ENCODE measurements around the gene DLGAP1. TPM values are rescaled to one million over a fixed set of nuclear protein-coding genes. Genes with fewer than 3 reads are reported as not detected.

Gene DLGAP1
- total and polyA plus RNA-seq, 7 experiments from 2014 or later = 0.32 to 1.0 TPM; not detected in 5

DNA sequence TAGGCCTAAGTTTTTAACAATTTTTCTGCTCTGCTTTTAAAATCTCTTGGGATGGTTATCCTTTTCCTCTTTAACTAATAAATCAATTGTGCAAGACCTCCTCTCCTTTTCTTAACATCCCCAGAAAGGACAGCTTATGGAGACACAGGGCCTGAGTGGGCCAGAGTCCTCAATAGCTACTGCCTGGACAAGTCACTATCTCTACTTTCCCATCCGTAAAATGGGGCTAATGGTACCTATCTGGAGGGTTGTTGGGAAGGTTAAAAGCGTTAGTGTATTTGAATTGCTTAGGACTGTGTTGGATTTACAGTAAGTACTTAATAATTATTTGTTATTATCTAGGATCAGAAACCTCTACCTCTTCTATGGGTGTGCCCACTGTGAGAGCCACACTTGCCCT lies 945.1 kb downstream of the DLGAP1 start:
- peaks cover 0 to 3% (median 0%) of the 10 kb centered on the region in 7 donors for H3K4me1 Mint-ChIP-seq
- ChIA-PET POLR2A (no interaction called here), CTCF (interaction anchor here (0.7 kb wide), 1 partner anchor 75 kb away, joined by 3 read pairs; no protein-coding TSS in a partner anchor)
- Histone ChIP-seq H3K36me3 (ENCODE audit: control insufficient read depth in 2 of 3, insufficient read depth in 3 of 3, low read length in 3 of 3) (no peaks in the 10 kb centered on the region), H3K27ac (ENCODE audit: low read depth, low read length) (no peak overlapping the region), H3K4me1 (ENCODE audit: control insufficient read depth in 2 of 2, insufficient read depth in 2 of 2, low read length in 2 of 2) (peaks cover 0 to 14% of the 10 kb centered on the region in 2 donors), H3K4me3 (ENCODE audit: low read length) (no peak overlapping the region), H3K27me3 (ENCODE audit: control insufficient read depth in 2 of 2, insufficient read depth in 2 of 2, low read length in 2 of 2) (no peaks in the 10 kb centered on the region), H3K9me3 (ENCODE audit: control insufficient read depth in 2 of 3, low read length in 3 of 3) (no peaks in the 10 kb centered on the region)
- ATAC-seq = no peak
- DNase-seq = no peak
- H3K36me3 Mint-ChIP-seq = no peaks in the 10 kb centered on the region
- peak overlapping the region in 1 of 9 donors; percentile 41 for H3K27ac Mint-ChIP-seq
- no peaks in the 10 kb centered on the region for H3K27me3 Mint-ChIP-seq
- peaks cover 0 to 3% (median 0%) of the 10 kb centered on the region in 11 donors for H3K9me3 Mint-ChIP-seq
- intact Hi-C loops (cut with micrococcal nuclease) = no loop called here
- H3K4me3 Mint-ChIP-seq = no peak overlapping the region

DNA sequence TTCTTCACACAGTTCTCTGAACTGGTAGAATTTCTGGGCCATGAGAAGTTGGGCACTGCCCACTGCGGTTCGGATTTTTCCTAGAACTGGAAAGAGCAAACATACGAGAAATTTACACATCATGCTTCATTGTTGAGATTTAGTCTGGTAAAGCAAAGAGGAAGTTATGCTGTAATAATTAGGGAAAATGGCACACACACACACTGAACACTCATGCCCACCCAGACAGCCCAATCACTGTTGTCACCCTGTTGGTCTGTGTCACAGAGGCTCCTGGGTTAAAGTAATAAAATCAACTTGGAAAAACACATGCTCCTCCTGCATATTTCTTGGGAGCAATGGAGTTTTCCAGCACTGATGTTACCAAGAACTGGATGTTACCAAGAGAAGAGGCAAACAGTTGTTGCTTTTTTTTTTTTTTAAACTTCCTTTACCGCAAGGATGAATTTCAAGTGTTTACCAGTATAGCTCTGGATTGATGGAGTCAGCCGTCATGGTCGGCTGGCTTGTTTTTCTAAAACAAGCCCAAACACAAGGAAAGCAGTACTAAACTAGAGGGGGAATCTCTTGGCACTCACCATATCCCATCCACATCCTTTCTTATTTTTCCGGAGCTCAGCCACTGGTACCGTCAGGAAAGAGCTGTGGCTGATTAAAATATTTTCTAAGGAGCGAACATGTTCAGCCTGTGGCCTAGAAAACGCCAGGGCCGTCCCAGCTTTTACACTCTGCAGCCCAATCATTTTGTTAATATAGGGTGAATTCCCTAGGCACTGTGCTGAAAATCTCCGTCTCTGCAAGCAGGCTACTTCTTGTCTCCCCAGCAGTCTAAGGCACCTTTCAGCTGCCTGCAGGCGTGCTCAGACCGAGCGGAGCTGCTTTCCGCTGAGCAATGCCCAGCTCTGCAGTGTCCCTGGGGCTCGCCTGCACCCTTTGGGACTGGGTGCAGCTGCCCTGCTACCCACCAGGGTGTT lies 946.2 kb downstream of the DLGAP1 start:
- Histone ChIP-seq H3K27me3 (ENCODE audit: control insufficient read depth in 2 of 2, insufficient read depth in 2 of 2, low read length in 2 of 2) (no peaks in the 10 kb centered on the region), H3K27ac (ENCODE audit: low read depth, low read length) (no peak overlapping the region), H3K4me1 (ENCODE audit: control insufficient read depth in 2 of 2, insufficient read depth in 2 of 2, low read length in 2 of 2) (peaks cover 0 to 14% of the 10 kb centered on the region in 2 donors), H3K36me3 (ENCODE audit: control insufficient read depth in 2 of 3, insufficient read depth in 3 of 3, low read length in 3 of 3) (no peaks in the 10 kb centered on the region), H3K9me3 (ENCODE audit: control insufficient read depth in 2 of 3, low read length in 3 of 3) (no peaks in the 10 kb centered on the region), H3K4me3 (ENCODE audit: low read length) (no peak overlapping the region)
- Mint-ChIP-seq H3K36me3 (no peaks in the 10 kb centered on the region), H3K4me3 (no peak overlapping the region), H3K27ac (no peak overlapping the region), H3K27me3 (peaks cover 0 to 4% (median 0%) of the 10 kb centered on the region in 5 donors), H3K9me3 (peaks cover 0 to 4% (median 0%) of the 10 kb centered on the region in 11 donors), H3K4me1 (peaks cover 0 to 3% (median 0%) of the 10 kb centered on the region in 7 donors)
- DNase-seq (no peak), ATAC-seq (no peak)
- ChIA-PET CTCF (no interaction called here), POLR2A (interaction anchor here (0.6 kb wide), 1 partner anchor 56 kb away, joined by 5 read pairs; no protein-coding TSS in a partner anchor)
- intact Hi-C loops (cut with micrococcal nuclease) = no loop called here

GRCh38 chr18:3504637-3505036 lies 950.5 kb downstream of the DLGAP1 start:
- H3K9me3 Mint-ChIP-seq = peaks cover 0 to 1% (median 0%) of the 10 kb centered on the region in 11 donors
- H3K4me1 Mint-ChIP-seq = peaks cover 0 to 5% (median 4%) of the 10 kb centered on the region in 7 donors
- H3K4me3 Mint-ChIP-seq = no peak overlapping the region
- Histone ChIP-seq H3K27me3 (ENCODE audit: control insufficient read depth in 2 of 2, insufficient read depth in 2 of 2, low read length in 2 of 2) (peaks cover 0 to 6% of the 10 kb centered on the region in 2 donors), H3K4me1 (ENCODE audit: control insufficient read depth in 2 of 2, insufficient read depth in 2 of 2, low read length in 2 of 2) (peaks cover 0 to 7% of the 10 kb centered on the region in 2 donors), H3K36me3 (ENCODE audit: control insufficient read depth in 2 of 3, insufficient read depth in 3 of 3, low read length in 3 of 3) (no peaks in the 10 kb centered on the region), H3K9me3 (ENCODE audit: control insufficient read depth in 2 of 3, low read length in 3 of 3) (no peaks in the 10 kb centered on the region), H3K4me3 (ENCODE audit: low read length) (no peak overlapping the region), H3K27ac (ENCODE audit: low read depth, low read length) (no peak overlapping the region)
- ATAC-seq = no peak
- H3K36me3 Mint-ChIP-seq = no peaks in the 10 kb centered on the region
- POLR2A ChIA-PET = interaction anchor here (0.5 to 0.6 kb wide), 3 partner anchors 33 to 187 kb away, joined by 3 read pairs; no protein-coding TSS in a partner anchor
- peaks cover 9 to 29% (median 17%) of the 10 kb centered on the region in 5 donors for H3K27me3 Mint-ChIP-seq
- DNase-seq = no peak
- intact Hi-C loops (cut with micrococcal nuclease) = no loop called here
- peak overlapping the region in 1 of 9 donors; percentile 53 for H3K27ac Mint-ChIP-seq
- CTCF ChIA-PET = interaction anchor here (0.6 kb wide), 1 partner anchor 92 kb away, joined by 3 read pairs; no protein-coding TSS in a partner anchor

DNA sequence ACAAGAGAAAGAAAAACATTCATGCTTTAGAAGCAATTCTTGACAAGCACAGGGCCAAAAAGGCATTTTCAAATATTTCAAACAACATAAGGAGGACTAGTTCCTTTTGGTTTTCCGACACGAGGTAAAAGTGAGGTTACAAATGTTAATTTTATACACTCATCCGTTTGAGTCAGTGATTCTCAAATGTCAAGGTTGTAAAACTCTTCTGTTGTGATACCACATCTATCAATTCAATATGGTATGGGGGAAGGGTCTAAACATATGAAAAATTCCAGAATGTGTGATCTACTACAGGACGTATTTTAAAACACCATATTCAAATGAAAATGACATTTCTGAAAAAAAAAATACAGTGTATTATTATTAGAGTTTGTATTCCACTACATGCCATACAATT lies 952.5 kb downstream of the DLGAP1 start:
- H3K4me1 Mint-ChIP-seq = peaks cover 6 to 22% (median 14%) of the 10 kb centered on the region in 7 donors
- ATAC-seq = no peak
- Histone ChIP-seq H3K36me3 (ENCODE audit: control insufficient read depth in 2 of 3, insufficient read depth in 3 of 3, low read length in 3 of 3) (no peaks in the 10 kb centered on the region), H3K27me3 (ENCODE audit: control insufficient read depth in 2 of 2, insufficient read depth in 2 of 2, low read length in 2 of 2) (peaks cover 0 to 10% of the 10 kb centered on the region in 2 donors), H3K4me3 (ENCODE audit: low read length) (no peak overlapping the region), H3K27ac (ENCODE audit: low read depth, low read length) (no peak overlapping the region), H3K4me1 (ENCODE audit: control insufficient read depth in 2 of 2, insufficient read depth in 2 of 2, low read length in 2 of 2) (peaks cover 0 to 10% of the 10 kb centered on the region in 2 donors), H3K9me3 (ENCODE audit: control insufficient read depth in 2 of 3, low read length in 3 of 3) (no peaks in the 10 kb centered on the region)
- CTCF ChIA-PET = no interaction called here
- H3K27ac Mint-ChIP-seq = no peak overlapping the region
- H3K9me3 Mint-ChIP-seq = peaks cover 0 to 1% (median 0%) of the 10 kb centered on the region in 11 donors
- intact Hi-C loops (cut with micrococcal nuclease) = no loop called here
- no peak for DNase-seq
- H3K36me3 Mint-ChIP-seq = no peaks in the 10 kb centered on the region
- no peak overlapping the region for H3K4me3 Mint-ChIP-seq
- POLR2A ChIA-PET = no interaction called here
- peaks cover 29 to 48% (median 32%) of the 10 kb centered on the region in 5 donors for H3K27me3 Mint-ChIP-seq

GRCh38 chr18:3500016-3500415 lies 955.1 kb downstream of the DLGAP1 start:
- H3K4me1 ChIP-seq (ENCODE audit: control insufficient read depth in 2 of 2, insufficient read depth in 2 of 2, low read length in 2 of 2) = peaks cover 0 to 10% of the 10 kb centered on the region in 2 donors
- Mint-ChIP-seq H3K4me3 (peak overlapping the region in 4 of 10 donors; percentile 34 to 77 (median 66)), H3K4me1 (peaks cover 6 to 28% (median 14%) of the 10 kb centered on the region in 7 donors), H3K9me3 (peaks cover 0 to 1% (median 0%) of the 10 kb centered on the region in 11 donors), H3K27me3 (peaks cover 31 to 63% (median 34%) of the 10 kb centered on the region in 5 donors), H3K27ac (no peak overlapping the region), H3K36me3 (no peaks in the 10 kb centered on the region)
- ChIA-PET CTCF (no interaction called here), POLR2A (no interaction called here)
- no peaks in the 10 kb centered on the region for H3K9me3 ChIP-seq (ENCODE audit: control insufficient read depth in 2 of 3, low read length in 3 of 3)
- ATAC-seq (no peak), DNase-seq (no peak)
- intact Hi-C loops (cut with micrococcal nuclease) = no loop called here
- H3K4me3 ChIP-seq (ENCODE audit: low read length) = no peak overlapping the region
- H3K27ac ChIP-seq (ENCODE audit: low read depth, low read length) = no peak overlapping the region
- no peaks in the 10 kb centered on the region for H3K36me3 ChIP-seq (ENCODE audit: control insufficient read depth in 2 of 3, insufficient read depth in 3 of 3, low read length in 3 of 3)
- H3K27me3 ChIP-seq (ENCODE audit: control insufficient read depth in 2 of 2, insufficient read depth in 2 of 2, low read length in 2 of 2) = peaks cover 0 to 10% of the 10 kb centered on the region in 2 donors

- intact Hi-C loops (cut with micrococcal nuclease) = loop anchor here in 1 of 2 donors (5.0 kb wide), 1 partner anchor 43 kb away; no protein-coding TSS in a partner anchor
- H3K9me3 Mint-ChIP-seq = no peaks in the 10 kb centered on the region
- no peaks in the 10 kb centered on the region for H3K36me3 ChIP-seq (ENCODE audit: control insufficient read depth in 2 of 3, insufficient read depth in 3 of 3, low read length in 3 of 3)
- CTCF ChIA-PET = no interaction called here
- H3K4me3 ChIP-seq (ENCODE audit: low read length) = no peak overlapping the region
- peaks cover 0 to 10% of the 10 kb centered on the region in 2 donors for H3K27me3 ChIP-seq (ENCODE audit: control insufficient read depth in 2 of 2, insufficient read depth in 2 of 2, low read length in 2 of 2)
- H3K4me1 ChIP-seq (ENCODE audit: control insufficient read depth in 2 of 2, insufficient read depth in 2 of 2, low read length in 2 of 2) = peaks cover 0 to 10% of the 10 kb centered on the region in 2 donors
- H3K4me3 Mint-ChIP-seq = peak overlapping the region; percentile 33 to 82 (median 70)
- no peaks in the 10 kb centered on the region for H3K9me3 ChIP-seq (ENCODE audit: control insufficient read depth in 2 of 3, low read length in 3 of 3)
- no peak overlapping the region for H3K27ac Mint-ChIP-seq
- ATAC-seq = peak; percentile 31
- peaks cover 31 to 63% (median 34%) of the 10 kb centered on the region in 5 donors for H3K27me3 Mint-ChIP-seq
- H3K4me1 Mint-ChIP-seq = peaks cover 6 to 28% (median 14%) of the 10 kb centered on the region in 7 donors
- H3K27ac ChIP-seq (ENCODE audit: low read depth, low read length) = no peak overlapping the region
- DNase-seq = no peak
- no peaks in the 10 kb centered on the region for H3K36me3 Mint-ChIP-seq
- POLR2A ChIA-PET = no interaction called here
Measured at GRCh38 chr18:3499501-3499900, 955.6 kb downstream of the DLGAP1 start.

All from naive thymus-derived CD4-positive, alpha-beta T cell (primary cell).